WTC11 (cell line): ENCODE measurements around the gene LRRN4. TPM values are rescaled to one million over a fixed set of nuclear protein-coding genes. Genes with fewer than 3 reads are reported as not detected.

Source experiments
- ATAC-seq: fragments of 200-7000 bp; cut with Tn5 transposase; 2 replicates; pipeline ENCODE4 v1.10.0; 2021; ENCODE audit warnings: mild to moderate bottlenecking, moderate library complexity
- CTCF ChIA-PET: fragments of 300-600 bp; sonication (Branson Sonifier 250); formaldehyde crosslinking; loops from one replicate; lab custom pipeline; 2021; ENCODE audit warnings: antibody characterized with exemption; lab: Charles Lee
- POLR2A ChIA-PET: fragments of 350-600 bp; sonication (Branson Sonifier 250); formaldehyde crosslinking; loops from one replicate; lab custom pipeline; 2021; ENCODE audit warnings: antibody characterized with exemption; lab: Charles Lee
- DNase-seq: peaks from one replicate; pipeline ENCODE4 v3.0.0; 2021; ENCODE audit warnings: low spot score
- H3K27ac Mint-ChIP-seq: 2 replicates; pipeline ENCODE4 v1.8.0; 2021; ENCODE audit warnings: mixed read lengths
- H3K27me3 Mint-ChIP-seq: 2 replicates; pipeline ENCODE4 v1.8.0; 2021; ENCODE audit warnings: low read depth, mild to moderate bottlenecking, moderate library complexity, mixed read lengths
- H3K36me3 Mint-ChIP-seq: 2 replicates; pipeline ENCODE4 v1.8.0; 2021; ENCODE audit warnings: mixed read lengths
- H3K4me1 Mint-ChIP-seq: 2 replicates; pipeline ENCODE4 v1.8.0; 2022; ENCODE audit warnings: mixed read lengths
- H3K4me3 Mint-ChIP-seq: 2 replicates; pipeline ENCODE4 v1.8.0; 2021; ENCODE audit warnings: mild to moderate bottlenecking, moderate library complexity, mixed read lengths
- H3K9me3 Mint-ChIP-seq: 2 replicates; pipeline ENCODE4 v1.8.0; 2021; ENCODE audit warnings: mixed read lengths
- AR ChIP-seq: fragments of 250-450 bp; sonication (Bioruptor Pico); IDR thresholded peaks from 2 replicates; pipeline ENCODE4 v1.9.0; 2021; ENCODE audit warnings: mild to moderate bottlenecking
- CDX4 ChIP-seq: fragments of 250-450 bp; sonication (Bioruptor Pico); IDR thresholded peaks from 2 replicates; pipeline ENCODE4 v1.9.0; 2021; ENCODE audit warnings: moderate library complexity, mild to moderate bottlenecking, inconsistent platforms, borderline replicate concordance
- CREB1 ChIP-seq: sonication (generic); formaldehyde crosslinking; IDR thresholded peaks from 2 replicates; pipeline ENCODE4 v1.8.0; 2023; ENCODE audit warnings: mild to moderate bottlenecking, missing genetic modification reagents
- CTCF ChIP-seq: fragments of 200-600 bp; IDR thresholded peaks from 2 replicates; pipeline ENCODE4 v1.8.0; 2022; ENCODE audit warnings: antibody characterized with exemption
- E2F1 ChIP-seq: sonication (generic); formaldehyde crosslinking; IDR thresholded peaks from 2 replicates; pipeline ENCODE4 v1.8.0; 2022; ENCODE audit warnings: mild to moderate bottlenecking, missing genetic modification reagents
- ELF4 ChIP-seq: sonication (generic); formaldehyde crosslinking; IDR thresholded peaks from 2 replicates; pipeline ENCODE4 v1.8.1; 2022; ENCODE audit warnings: low read depth, mild to moderate bottlenecking, moderate library complexity, missing genetic modification reagents
- ESRRA ChIP-seq: sonication (generic); formaldehyde crosslinking; IDR thresholded peaks from 2 replicates; pipeline ENCODE4 v1.8.1; 2022; ENCODE audit warnings: mild to moderate bottlenecking, missing genetic modification reagents, borderline replicate concordance
- ETV6 ChIP-seq: sonication (generic); formaldehyde crosslinking; IDR thresholded peaks from 2 replicates; pipeline ENCODE4 v1.8.1; 2022; ENCODE audit warnings: mild to moderate bottlenecking, missing genetic modification reagents
- GRHL2 ChIP-seq: fragments of 250-450 bp; sonication (Bioruptor Pico); IDR thresholded peaks from 2 replicates; pipeline ENCODE4 v1.8.0; 2022; ENCODE audit warnings: mild to moderate bottlenecking, moderate library complexity; ENCODE audit not compliant: insufficient replicate concordance, severe bottlenecking
- MYBL2 ChIP-seq: sonication (generic); formaldehyde crosslinking; IDR thresholded peaks from 2 replicates; pipeline ENCODE4 v1.8.1; 2023; ENCODE audit warnings: mild to moderate bottlenecking, moderate library complexity, missing genetic modification reagents
- PREB ChIP-seq: sonication (generic); formaldehyde crosslinking; IDR thresholded peaks from 2 replicates; pipeline ENCODE4 v1.8.1; 2022; ENCODE audit warnings: mild to moderate bottlenecking, missing genetic modification reagents, moderate library complexity, borderline replicate concordance
- RELA ChIP-seq: sonication (generic); formaldehyde crosslinking; IDR thresholded peaks from 2 replicates; pipeline ENCODE4 v1.8.1; 2022; ENCODE audit warnings: missing genetic modification reagents, mild to moderate bottlenecking, borderline replicate concordance
- SMAD3 ChIP-seq: sonication (generic); formaldehyde crosslinking; IDR thresholded peaks from 2 replicates; pipeline ENCODE4 v1.8.0; 2022; ENCODE audit warnings: missing genetic modification reagents, mild to moderate bottlenecking, borderline replicate concordance
- SMAD4 ChIP-seq: sonication (generic); formaldehyde crosslinking; IDR thresholded peaks from 2 replicates; pipeline ENCODE4 v1.8.0; 2022; ENCODE audit warnings: mild to moderate bottlenecking, missing genetic modification reagents
- SP1 ChIP-seq: sonication (generic); formaldehyde crosslinking; conservative IDR thresholded peaks from 2 replicates; pipeline ENCODE4 v1.8.1; 2022; ENCODE audit warnings: missing genetic modification reagents
- TEAD4 ChIP-seq: sonication (generic); formaldehyde crosslinking; IDR thresholded peaks from 2 replicates; pipeline ENCODE4 v1.8.0; 2022; ENCODE audit warnings: mild to moderate bottlenecking, missing genetic modification reagents
- ZBTB43 ChIP-seq: sonication (generic); formaldehyde crosslinking; IDR thresholded peaks from 2 replicates; pipeline ENCODE4 v1.8.1; 2023; ENCODE audit warnings: mild to moderate bottlenecking, missing genetic modification reagents
- ZNF121 ChIP-seq: sonication (generic); formaldehyde crosslinking; IDR thresholded peaks from 2 replicates; pipeline ENCODE4 v1.8.0; 2023; ENCODE audit warnings: missing genetic modification reagents
- ZNF317 ChIP-seq: sonication (generic); formaldehyde crosslinking; IDR thresholded peaks from 2 replicates; pipeline ENCODE4 v1.8.1; 2023; ENCODE audit warnings: low read depth, mild to moderate bottlenecking, moderate library complexity, missing genetic modification reagents, borderline replicate concordance
- ZNF416 ChIP-seq: fragments of 250-450 bp; sonication (Bioruptor Pico); IDR thresholded peaks from 2 replicates; pipeline ENCODE4 v1.9.0; 2021; ENCODE audit warnings: mild to moderate bottlenecking, inconsistent platforms
- ZNF512 ChIP-seq: sonication (generic); formaldehyde crosslinking; IDR thresholded peaks from 2 replicates; pipeline ENCODE4 v1.8.1; 2022; ENCODE audit warnings: missing genetic modification reagents, borderline replicate concordance
- total RNA-seq: library from RNA; stranded (reverse); gene quantifications from 3 replicates; pipeline ENCODE4 v1.2.3, GENCODE V29; 2021

Gene LRRN4
- total RNA-seq, 1 experiment from 2014 or later, result 0.48 TPM

- no peak overlapping the region for H3K4me3 Mint-ChIP-seq
- H3K36me3 Mint-ChIP-seq, result peaks cover 31% of the 10 kb centered on the region
- peaks cover 20% of the 10 kb centered on the region for H3K9me3 Mint-ChIP-seq
- ATAC-seq, result no peak
- ChIA-PET CTCF (no interaction called here), POLR2A (no interaction called here)
- no peaks in the 10 kb centered on the region for H3K27me3 Mint-ChIP-seq
- no peak for DNase-seq
- H3K27ac Mint-ChIP-seq, result no peak overlapping the region
- no peak for TF ChIP-seq ZNF121
- TF ChIP-seq TEAD4, result no peak
- no peak for TF ChIP-seq SP1 (CRISPR knock-in tag)
- TF ChIP-seq MYBL2 (CRISPR knock-in tag), result no peak
- no peak for TF ChIP-seq ZNF512 (CRISPR knock-in tag)
- no peak for TF ChIP-seq PREB (CRISPR knock-in tag)
- no peak for TF ChIP-seq SMAD3 (CRISPR knock-in tag)
- no peak for TF ChIP-seq E2F1 (CRISPR knock-in tag)
- no peak for TF ChIP-seq ZBTB43 (CRISPR knock-in tag)
- no peak for TF ChIP-seq ZNF317 (CRISPR knock-in tag)
- no peak for TF ChIP-seq CDX4 (CRISPR knock-in tag)
- no peak for TF ChIP-seq ETV6
- TF ChIP-seq GRHL2 (CRISPR knock-in tag), result no peak
- TF ChIP-seq, all 79 proteins: peak for 0
- H3K4me1 Mint-ChIP-seq, result no peaks in the 10 kb centered on the region
Measured at GRCh38 chr20:6028818-6029217, 25.0 kb downstream of the LRRN4 start.

- Mint-ChIP-seq H3K4me3 (no peak overlapping the region), H3K36me3 (peaks cover 39% of the 10 kb centered on the region), H3K9me3 (peaks cover 20% of the 10 kb centered on the region), H3K27ac (no peak overlapping the region), H3K27me3 (no peaks in the 10 kb centered on the region), H3K4me1 (no peaks in the 10 kb centered on the region)
- DNase-seq (no peak), ATAC-seq (no peak)
- TF ChIP-seq ZNF416 (CRISPR knock-in tag) (no peak), SMAD4 (CRISPR knock-in tag) (no peak), CREB1 (no peak)
- TF ChIP-seq, all 79 proteins: peak for 0
- ChIA-PET POLR2A (no interaction called here), CTCF (no interaction called here)
Measured at GRCh38 chr20:6026051-6026450, 27.8 kb downstream of the LRRN4 start.

GRCh38 chr20:6024768-6025167, 29.1 kb downstream of the LRRN4 start:
- Mint-ChIP-seq H3K27ac (no peak overlapping the region), H3K4me3 (no peak overlapping the region), H3K27me3 (no peaks in the 10 kb centered on the region), H3K4me1 (no peaks in the 10 kb centered on the region), H3K36me3 (peaks cover 42% of the 10 kb centered on the region), H3K9me3 (peaks cover 20% of the 10 kb centered on the region)
- CTCF ChIA-PET, result no interaction called here
- POLR2A ChIA-PET, result no interaction called here
- ATAC-seq, result no peak
- no peak for DNase-seq
- TF ChIP-seq ETV6 (no peak), ELF4 (CRISPR knock-in tag) (no peak), CTCF (no peak), RELA (CRISPR knock-in tag) (no peak), ESRRA (CRISPR knock-in tag) (no peak), AR (no peak)
